Neuronal stem cell (in vitro differentiated cells): ENCODE data around the gene CCDC30.

Experiments used
- DNase-seq: peaks from one replicate; pipeline ENCODE4 v3.0.0-alpha.2; 2013; ENCODE audit warnings: low spot score
- H2AFZ ChIP-seq: one replicate; pipeline ENCODE4 v1.6.1; 2013; ENCODE audit warnings: mild to moderate bottlenecking, low read length, inconsistent platforms
- H2AK5ac ChIP-seq: 2 replicates; pipeline ENCODE4 v1.6.1; 2013; ENCODE audit warnings: low read depth, mild to moderate bottlenecking, inconsistent platforms, low read length, moderate library complexity, mixed read lengths
- H2BK120ac ChIP-seq: 2 replicates; pipeline ENCODE4 v1.6.1; 2013; ENCODE audit warnings: low read depth, mild to moderate bottlenecking, inconsistent platforms, low read length, moderate library complexity, mixed read lengths
- H2BK12ac ChIP-seq: one replicate; pipeline ENCODE4 v1.6.1; 2013; ENCODE audit warnings: low read length, inconsistent platforms
- H2BK15ac ChIP-seq: 2 replicates; pipeline ENCODE4 v1.6.1; 2013; ENCODE audit warnings: mild to moderate bottlenecking, low read length, inconsistent platforms, mixed read lengths
- H2BK5ac ChIP-seq: one replicate; pipeline ENCODE4 v1.6.1; 2013; ENCODE audit warnings: inconsistent platforms, mild to moderate bottlenecking, low read length, moderate library complexity
- H3K14ac ChIP-seq: one replicate; pipeline ENCODE4 v1.6.1; 2013; ENCODE audit warnings: low read length, inconsistent platforms
- H3K18ac ChIP-seq: 2 replicates; pipeline ENCODE4 v1.6.1; 2013; ENCODE audit warnings: low read length, inconsistent platforms
- H3K23ac ChIP-seq: 2 replicates; pipeline ENCODE4 v1.6.1; 2013; ENCODE audit warnings: low read depth, mild to moderate bottlenecking, mixed read lengths, low read length, inconsistent platforms; ENCODE audit not compliant: poor library complexity
- H3K27ac ChIP-seq: replicated peaks from 3 replicates; pipeline ENCODE4 v1.5.1; 2013; ENCODE audit warnings: low read length, inconsistent platforms
- H3K27me3 ChIP-seq, 3 experiments: 2 replicates each; pipeline ENCODE4 v1.6.1; 2013; ENCODE audit warnings: low read length in 3 of 3, mild to moderate bottlenecking in 2 of 3, inconsistent platforms in 1 of 3, low read depth in 1 of 3, mixed read lengths in 1 of 3, moderate library complexity in 1 of 3; ENCODE audit not compliant: control insufficient read depth in 3 of 3, insufficient read depth in 3 of 3
- H3K36me3 ChIP-seq, 2 donors: replicated peaks in 1 of 2; 2 replicates each; pipeline ENCODE4 v1.6.1; 2013; ENCODE audit warnings: low read length in 2 of 2; ENCODE audit not compliant: control insufficient read depth in 2 of 2, insufficient read depth in 2 of 2
- H3K4ac ChIP-seq: 2 replicates; pipeline ENCODE4 v1.6.1; 2013; ENCODE audit warnings: inconsistent platforms, mild to moderate bottlenecking, low read length, moderate library complexity
- H3K4me1 ChIP-seq, 2 donors: 1 replicate in 1 of 2; 2 replicates in 1 of 2; pipeline ENCODE4 v1.6.1; 2013; ENCODE audit warnings: low read length in 2 of 2, low read depth in 1 of 2; ENCODE audit not compliant: control insufficient read depth in 2 of 2, insufficient read depth in 1 of 2
- H3K4me2 ChIP-seq: one replicate; pipeline ENCODE4 v1.6.1; 2013; ENCODE audit warnings: mild to moderate bottlenecking, low read length, inconsistent platforms; ENCODE audit not compliant: insufficient read depth, poor library complexity, severe bottlenecking
- H3K4me3 ChIP-seq, 2 donors: 2 replicates each; pipeline ENCODE4 v1.5.1; 2013; ENCODE audit warnings: low read length in 2 of 2, mild to moderate bottlenecking in 2 of 2, inconsistent platforms in 1 of 2, moderate library complexity in 1 of 2
- H3K79me1 ChIP-seq: one replicate; pipeline ENCODE4 v1.6.1; 2013; ENCODE audit warnings: low read depth, mild to moderate bottlenecking, inconsistent platforms, low read length, moderate library complexity
- H3K9ac ChIP-seq: one replicate; pipeline ENCODE4 v1.6.1; 2013; ENCODE audit warnings: mild to moderate bottlenecking, low read depth, low read length, inconsistent platforms; ENCODE audit not compliant: poor library complexity
- H3K9me3 ChIP-seq, 2 donors: replicated peaks in 1 of 2; 2 replicates each; pipeline versions ENCODE3 to v1.6.1; 2013; ENCODE audit warnings: low read length in 2 of 2, mild to moderate bottlenecking in 2 of 2, inconsistent platforms in 1 of 2, low read depth in 1 of 2, mixed read lengths in 1 of 2, moderate library complexity in 1 of 2; ENCODE audit not compliant: control insufficient read depth in 2 of 2, insufficient read depth in 1 of 2
- H4K8ac ChIP-seq: one replicate; pipeline ENCODE4 v1.6.1; 2013; ENCODE audit warnings: low read depth, mild to moderate bottlenecking, inconsistent platforms, low read length, moderate library complexity
- H4K91ac ChIP-seq: one replicate; pipeline ENCODE4 v1.6.1; 2013; ENCODE audit warnings: low read length, low read depth, mild to moderate bottlenecking, inconsistent platforms; ENCODE audit not compliant: poor library complexity
- WGBS, 2 donors: extraction: QIAGEN DNeasy Blood & Tissue Kit; methylation state at CpG; one replicate each; pipeline ENCODE4 v1.1.7; 2013; ENCODE audit warnings: missing lambda C conversion rate in 2 of 2, mixed read lengths in 1 of 2; ENCODE audit not compliant: insufficient read length in 2 of 2, insufficient replicate concordance in 1 of 2; ENCODE audit errors: extremely low coverage in 2 of 2; 5-methylcytosine and 5-hydroxymethylcytosine counted together

Gene CCDC30

DNA sequence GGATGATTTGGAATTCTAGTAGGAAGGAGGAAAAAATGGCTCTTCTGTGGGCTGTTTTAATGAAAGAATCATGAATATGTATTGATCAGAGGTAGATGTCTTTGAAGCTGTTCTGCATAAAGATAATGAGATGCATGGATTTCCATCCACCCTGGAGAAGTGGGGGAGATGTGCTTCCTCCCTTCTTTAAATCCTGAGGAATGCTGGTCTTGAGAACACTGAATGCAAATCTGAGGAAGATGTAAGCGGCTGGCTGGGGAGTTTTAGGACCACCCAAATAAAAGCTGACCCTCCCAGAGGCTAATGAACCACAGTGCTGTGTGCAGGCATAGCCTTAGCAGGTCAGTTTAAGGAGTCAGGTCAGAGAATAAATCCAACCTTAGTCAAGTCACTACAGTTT is 44.6 kb upstream of the CCDC30 start:
- Histone ChIP-seq H3K27me3 (peaks cover 0 to 33% (median 0%) of the 10 kb centered on the region in 3 experiments), H3K9ac (no peak overlapping the region), H3K14ac (no peak overlapping the region), H4K91ac (no peak overlapping the region), H3K18ac (no peak overlapping the region), H3K79me1 (no peaks in the 10 kb centered on the region), H2BK5ac (no peak overlapping the region), H3K4me1 (peaks cover 4% of the 10 kb centered on the region in 2 donors), H2BK120ac (no peak overlapping the region), H2AK5ac (no peak overlapping the region), H2BK15ac (no peak overlapping the region), H3K36me3 (no peaks in the 10 kb centered on the region), H4K8ac (no peak overlapping the region), H3K9me3 (no peaks in the 10 kb centered on the region), H3K4me2 (no peak overlapping the region), H3K4me3 (no peak overlapping the region), H2BK12ac (no peak overlapping the region), H2AFZ (no peak overlapping the region), H3K23ac (no peak overlapping the region), H3K4ac (no peak overlapping the region), H3K27ac (no peak overlapping the region)
- no CpG with 5 or more reads among the region's 1 CpG for WGBS, 2 donors
- no peak for DNase-seq

DNA sequence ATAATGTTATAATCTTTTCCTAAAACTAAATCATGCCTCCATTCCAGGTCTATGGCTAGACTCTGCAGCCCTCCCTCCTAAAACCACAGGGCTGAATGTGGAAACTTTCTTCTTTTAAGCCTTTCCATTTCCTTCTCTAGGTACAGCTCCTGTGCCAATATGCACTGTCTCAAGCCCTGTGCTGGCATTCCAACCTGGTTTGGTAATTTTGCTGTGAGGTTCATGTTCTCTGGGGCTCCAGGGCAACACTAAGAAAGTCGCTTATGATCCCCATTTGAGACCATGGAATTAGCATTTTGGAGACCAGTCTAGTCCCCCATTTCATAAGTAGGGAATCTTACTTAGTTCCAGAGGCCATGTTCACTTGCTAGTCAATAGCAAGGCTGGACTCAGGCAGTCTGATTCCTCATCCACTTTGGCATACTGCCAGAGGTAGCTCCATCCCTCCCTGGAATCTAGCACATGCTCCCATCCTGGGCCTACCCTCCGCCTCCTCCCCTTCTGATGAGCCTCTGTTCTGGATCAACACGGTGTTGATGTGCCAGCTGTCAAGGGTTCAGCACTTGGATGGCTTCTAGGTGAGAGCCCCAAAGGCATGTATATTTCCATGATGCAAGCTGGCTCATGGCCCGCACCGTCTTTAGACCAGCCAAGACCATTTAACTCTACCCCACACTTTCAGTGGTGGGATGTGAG is 43.8 kb upstream of the CCDC30 start:
- peaks cover 0 to 37% (median 0%) of the 10 kb centered on the region in 3 experiments for H3K27me3 ChIP-seq

DNA sequence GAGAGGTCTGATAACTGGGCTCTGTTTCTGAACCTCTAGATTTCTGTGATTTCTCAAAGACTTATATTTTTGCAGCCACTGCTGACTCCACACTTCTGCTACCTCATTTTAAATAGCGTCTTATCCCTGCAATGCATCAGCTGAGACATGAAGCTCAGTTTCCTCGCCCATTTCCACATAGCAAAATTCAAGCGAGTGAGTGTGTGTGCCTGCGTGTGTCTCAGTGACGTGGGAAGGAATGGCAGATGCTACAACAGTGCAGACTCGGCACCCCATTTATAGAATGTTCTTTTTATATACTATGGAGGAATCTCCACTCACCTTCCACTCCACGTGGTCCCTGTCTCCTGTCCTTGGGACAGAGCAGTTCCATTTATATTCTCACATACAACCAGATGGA is 43.0 kb upstream of the CCDC30 start:
- no peak for DNase-seq
- no peak overlapping the region for H3K23ac ChIP-seq
- H2BK120ac ChIP-seq: no peak overlapping the region
- no peaks in the 10 kb centered on the region for H3K36me3 ChIP-seq
- H2AK5ac ChIP-seq: no peak overlapping the region
- H3K4me1 ChIP-seq: peaks cover 2 to 4% of the 10 kb centered on the region in 2 donors
- H4K8ac ChIP-seq: no peak overlapping the region
- WGBS, 2 donors: no CpG with 5 or more reads among the region's 7 CpGs
- no peak overlapping the region for H3K9ac ChIP-seq
- no peaks in the 10 kb centered on the region for H3K79me1 ChIP-seq
- no peak overlapping the region for H3K18ac ChIP-seq
- no peak overlapping the region for H4K91ac ChIP-seq
- no peak overlapping the region for H2BK15ac ChIP-seq
- H2BK5ac ChIP-seq: no peak overlapping the region
- no peak overlapping the region for H3K4me2 ChIP-seq
- H3K4me3 ChIP-seq: no peak overlapping the region
- H2BK12ac ChIP-seq: no peak overlapping the region
- H3K14ac ChIP-seq: no peak overlapping the region
- no peaks in the 10 kb centered on the region for H3K9me3 ChIP-seq
- H2AFZ ChIP-seq: no peak overlapping the region
- no peak overlapping the region for H3K27ac ChIP-seq
- peaks cover 0 to 37% (median 0%) of the 10 kb centered on the region in 3 experiments for H3K27me3 ChIP-seq
- H3K4ac ChIP-seq: no peak overlapping the region

More for the DNA sequence above, 43.8 kb upstream of the CCDC30 start:
- no peak overlapping the region for H3K9ac ChIP-seq
- no peaks in the 10 kb centered on the region for H3K9me3 ChIP-seq
- no peak overlapping the region for H3K18ac ChIP-seq
- no peak overlapping the region for H2BK5ac ChIP-seq
- H4K91ac ChIP-seq: no peak overlapping the region
- peaks cover 4% of the 10 kb centered on the region in 2 donors for H3K4me1 ChIP-seq
- no peak overlapping the region for H3K4ac ChIP-seq
- H2AFZ ChIP-seq: no peak overlapping the region
- H3K4me2 ChIP-seq: no peak overlapping the region
- no peak overlapping the region for H3K14ac ChIP-seq
- no peak overlapping the region for H2BK15ac ChIP-seq
- no peak overlapping the region for H3K27ac ChIP-seq
- no CpG with 5 or more reads among the region's 5 CpGs for WGBS, 2 donors
- DNase-seq: no peak
- no peak overlapping the region for H2BK12ac ChIP-seq
- no peak overlapping the region for H2AK5ac ChIP-seq
- H2BK120ac ChIP-seq: no peak overlapping the region
- no peak overlapping the region for H3K4me3 ChIP-seq
- H3K36me3 ChIP-seq: no peaks in the 10 kb centered on the region
- no peak overlapping the region for H3K23ac ChIP-seq
- H3K79me1 ChIP-seq: no peaks in the 10 kb centered on the region
- H4K8ac ChIP-seq: no peak overlapping the region

DNA sequence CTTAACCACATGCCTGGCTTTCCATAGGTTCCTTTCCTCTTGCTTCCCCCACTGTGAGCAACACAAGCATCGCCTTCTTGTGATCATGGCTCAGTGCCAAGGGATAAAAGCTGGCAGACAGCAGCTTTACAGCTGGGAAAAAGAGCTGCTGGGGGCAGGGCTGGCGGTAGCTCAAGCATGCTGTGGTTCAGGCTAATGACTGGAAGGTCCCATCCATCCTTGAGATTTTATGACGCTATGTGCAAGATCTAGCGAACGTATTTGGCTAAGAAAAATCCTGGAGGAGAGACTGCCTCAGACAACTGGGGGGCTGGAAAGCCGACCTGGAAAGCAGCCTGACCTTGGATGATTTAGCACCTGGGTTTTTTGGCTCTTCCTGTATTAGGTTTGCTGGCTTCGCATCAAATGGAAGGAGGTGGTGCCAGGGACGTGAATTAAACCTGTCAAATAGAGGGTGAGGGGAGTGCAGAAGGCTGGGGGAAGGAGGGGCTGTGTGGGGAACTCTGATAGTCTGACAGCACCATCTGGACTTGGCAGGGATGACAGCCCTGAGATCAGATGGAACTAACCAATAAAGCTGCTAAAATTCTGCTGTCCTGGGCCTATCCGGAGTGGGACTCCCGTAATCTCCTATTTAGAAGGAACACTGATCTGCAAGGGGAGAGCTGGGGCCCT is 42.0 kb upstream of the CCDC30 start:
- no peak overlapping the region for H4K8ac ChIP-seq
- H3K23ac ChIP-seq: no peak overlapping the region
- no peak overlapping the region for H2AK5ac ChIP-seq
- H3K9me3 ChIP-seq: no peaks in the 10 kb centered on the region
- no peak overlapping the region for H3K9ac ChIP-seq
- H3K18ac ChIP-seq: no peak overlapping the region
- no peak overlapping the region for H2BK120ac ChIP-seq
- no peak overlapping the region for H2BK15ac ChIP-seq
- no peak overlapping the region for H3K4ac ChIP-seq
- H3K14ac ChIP-seq: no peak overlapping the region
- H3K4me1 ChIP-seq: peaks cover 2 to 4% of the 10 kb centered on the region in 2 donors
- H3K36me3 ChIP-seq: no peaks in the 10 kb centered on the region
- no peak overlapping the region for H2AFZ ChIP-seq
- H2BK12ac ChIP-seq: no peak overlapping the region
- H3K79me1 ChIP-seq: peaks cover 2% of the 10 kb centered on the region
- no peak for DNase-seq
- H2BK5ac ChIP-seq: no peak overlapping the region
- no peak overlapping the region for H3K4me2 ChIP-seq
- no peak overlapping the region for H4K91ac ChIP-seq
- no CpG with 5 or more reads among the region's 10 CpGs for WGBS, 2 donors
- no peak overlapping the region for H3K4me3 ChIP-seq
- peaks cover 0 to 33% (median 0%) of the 10 kb centered on the region in 3 experiments for H3K27me3 ChIP-seq
- no peak overlapping the region for H3K27ac ChIP-seq
